OCI-LY3 (cell line): ENCODE measurements around the gene ACTL10.

Experiments used
- H2AFZ ChIP-seq: fragments of 200-600, 300-600 bp; shearing (Covaris generic); 2 replicates; pipeline ENCODE4 v1.6.0; 2014; ENCODE audit warnings: antibody characterized with exemption, low read depth, low read length
- H3K27ac ChIP-seq: fragments of 200-600, 300-600 bp; sonication (generic); 2 replicates; pipeline ENCODE4 v1.5.1; 2014; ENCODE audit warnings: mild to moderate bottlenecking, low read length, moderate library complexity, mixed read lengths
- H3K27me3 ChIP-seq: fragments of 200-600, 300-600 bp; sonication (generic); 2 replicates; pipeline ENCODE4 v1.6.1; 2014; ENCODE audit warnings: low read depth, low read length, mixed read lengths
- H3K36me3 ChIP-seq: fragments of 200-600, 300-600 bp; sonication (generic); replicated peaks from 2 replicates; pipeline ENCODE3; 2014; ENCODE audit warnings: low read depth, low read length, mixed read lengths
- H3K4me1 ChIP-seq: fragments of 300-600, 200-600 bp; sonication (generic); 2 replicates; pipeline ENCODE4 v1.6.1; 2014; ENCODE audit warnings: low read length, mixed read lengths
- H3K4me2 ChIP-seq: fragments of 200-600, 300-600 bp; sonication (generic); 2 replicates; pipeline ENCODE4 v1.6.1; 2014; ENCODE audit warnings: low read length, mixed read lengths
- H3K4me3 ChIP-seq: fragments of 300-600, 200-600 bp; sonication (generic); 2 replicates; pipeline ENCODE4 v1.5.1; 2014; ENCODE audit warnings: antibody characterized with exemption, mild to moderate bottlenecking, low read length, moderate library complexity
- H3K79me2 ChIP-seq: fragments of 300-600, 200-600 bp; shearing (Covaris generic); 2 replicates; pipeline ENCODE4 v1.6.1; 2014; ENCODE audit warnings: mild to moderate bottlenecking, low read length, mixed read lengths
- H3K9ac ChIP-seq: fragments of 300-600, 200-600 bp; shearing (Covaris generic); 2 replicates; pipeline ENCODE4 v1.6.0; 2014; ENCODE audit warnings: mild to moderate bottlenecking, low read length, moderate library complexity
- H3K9me3 ChIP-seq: fragments of 200-600, 300-600 bp; shearing (Covaris generic); 2 replicates; pipeline ENCODE4 v1.6.1; 2014; ENCODE audit warnings: low read length, mixed read lengths; ENCODE audit not compliant: insufficient read depth
- H4K20me1 ChIP-seq: fragments of 200-600, 300-600 bp; sonication (generic); 2 replicates; pipeline ENCODE4 v1.6.1; 2016; ENCODE audit warnings: low read length, mixed read lengths; ENCODE audit not compliant: insufficient read depth
- CTCF ChIP-seq: fragments of 200-600, 300-600 bp; sonication (generic); IDR thresholded peaks from 2 replicates; pipeline ENCODE4 v1.5.1; 2014; ENCODE audit warnings: antibody characterized with exemption, low read length, low read depth
- EZH2phosphoT487 ChIP-seq: fragments of 200-600 bp; shearing (Covaris generic); IDR thresholded peaks from 2 replicates; pipeline ENCODE4 v1.6.1; 2018; ENCODE audit warnings: antibody characterized with exemption, mixed run types, low read depth

ACTL10 gene

GRCh38 chr20:33660035-33660684, 6.6 kb upstream of the ACTL10 start:
- no peak overlapping the region for H2AFZ ChIP-seq
- no peaks in the 10 kb centered on the region for H3K36me3 ChIP-seq
- H4K20me1 ChIP-seq = no peaks in the 10 kb centered on the region
- no peak overlapping the region for H3K4me3 ChIP-seq
- no peak overlapping the region for H3K27ac ChIP-seq
- TF ChIP-seq EZH2phosphoT487 (no peak), CTCF (no peak)
- H3K4me1 ChIP-seq = peaks cover 16% of the 10 kb centered on the region
- no peak overlapping the region for H3K9ac ChIP-seq
- H3K79me2 ChIP-seq = no peaks in the 10 kb centered on the region
- H3K27me3 ChIP-seq = no peaks in the 10 kb centered on the region
- H3K9me3 ChIP-seq = no peaks in the 10 kb centered on the region
- H3K4me2 ChIP-seq = no peak overlapping the region

- H3K4me1 ChIP-seq = peaks cover 16% of the 10 kb centered on the region
- H3K79me2 ChIP-seq = no peaks in the 10 kb centered on the region
- no peaks in the 10 kb centered on the region for H3K27me3 ChIP-seq
- H3K4me2 ChIP-seq = no peak overlapping the region
- H4K20me1 ChIP-seq = no peaks in the 10 kb centered on the region
- H2AFZ ChIP-seq = no peak overlapping the region
- H3K36me3 ChIP-seq = no peaks in the 10 kb centered on the region
- TF ChIP-seq EZH2phosphoT487 (no peak), CTCF (no peak)
- no peak overlapping the region for H3K4me3 ChIP-seq
- no peak overlapping the region for H3K27ac ChIP-seq
- H3K9ac ChIP-seq = no peak overlapping the region
- no peaks in the 10 kb centered on the region for H3K9me3 ChIP-seq
Measured at GRCh38 chr20:33660685-33661058, 6.1 kb upstream of the ACTL10 start.

- peak within 1 kb of the TSS; percentile 66 for H2AFZ ChIP-seq
- H3K4me3 ChIP-seq = peak within 1 kb of the TSS; percentile 84
- no peaks in the 10 kb centered on the region for H3K27me3 ChIP-seq
- peak within 1 kb of the TSS; percentile 80 for H3K9ac ChIP-seq
- H3K9me3 ChIP-seq = no peaks in the 10 kb centered on the region
- no peaks in the 10 kb centered on the region for H4K20me1 ChIP-seq
- H3K4me2 ChIP-seq = peak within 1 kb of the TSS; percentile 93
- TF ChIP-seq CTCF (no peak), EZH2phosphoT487 (no peak)
- peaks cover 26% of the 10 kb centered on the region for H3K4me1 ChIP-seq
- no peaks in the 10 kb centered on the region for H3K36me3 ChIP-seq
- H3K79me2 ChIP-seq = no peaks in the 10 kb centered on the region
- H3K27ac ChIP-seq = peak within 1 kb of the TSS; percentile 32
Measured at GRCh38 chr20:33662172-33662571, 4.6 kb upstream of the ACTL10 start, which contains the start of gene C20orf144. C20orf144 (plus strand) TSS chr20:33662327; CDS start chr20:33662346, 19 bp downstream.

GRCh38 chr20:33663161-33664084, 3.3 kb upstream of the ACTL10 start:
- H2AFZ ChIP-seq = peak overlapping the region; percentile 77
- peaks cover under 1% of the 10 kb centered on the region for H3K36me3 ChIP-seq
- H3K79me2 ChIP-seq = no peaks in the 10 kb centered on the region
- no peaks in the 10 kb centered on the region for H4K20me1 ChIP-seq
- peaks cover 35% of the 10 kb centered on the region for H3K4me1 ChIP-seq
- H3K4me2 ChIP-seq = peak overlapping the region; percentile 93
- no peaks in the 10 kb centered on the region for H3K27me3 ChIP-seq
- TF ChIP-seq CTCF (no peak), EZH2phosphoT487 (no peak)
- H3K27ac ChIP-seq = peak overlapping the region; percentile 40
- peak overlapping the region; percentile 84 for H3K4me3 ChIP-seq
- H3K9ac ChIP-seq = peak overlapping the region; percentile 80
- H3K9me3 ChIP-seq = no peaks in the 10 kb centered on the region
